ENCODE data around the gene NEK11. TPM values are rescaled to one million over a fixed set of nuclear protein-coding genes. Genes with fewer than 3 reads are reported as not detected.

Gene NEK11
- total RNA-seq, 6 experiments from 2014 or later = 2.5 to 4.0 (median 3.1) TPM

DNA sequence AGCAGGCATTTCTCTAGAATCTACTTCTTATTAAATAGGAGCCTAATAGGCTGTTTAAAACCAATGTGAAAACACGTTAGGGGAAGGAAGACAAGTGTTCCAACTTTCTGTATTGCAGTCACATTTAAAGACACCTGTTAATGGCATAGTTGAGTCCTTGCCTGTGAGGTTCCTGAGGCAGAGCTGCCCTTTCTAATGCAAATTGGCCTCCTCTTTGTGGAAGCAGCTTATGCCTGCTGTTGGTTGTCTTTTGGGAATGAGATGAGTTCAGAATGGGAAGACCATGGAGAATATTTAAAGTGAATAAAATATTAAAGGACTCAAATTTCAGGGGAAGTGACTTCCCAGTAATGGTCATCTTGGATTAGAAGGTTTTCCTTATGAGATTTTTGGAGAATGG lies 51.2 kb downstream of the NEK11 start:
- no peak overlapping the region for H3K27ac Mint-ChIP-seq
- no peaks in the 10 kb centered on the region for H3K36me3 Mint-ChIP-seq (ENCODE audit: low read depth)
- DNase-seq = no peak
- no peaks in the 10 kb centered on the region for H3K9me3 Mint-ChIP-seq
- peaks cover 6% of the 10 kb centered on the region for H3K4me1 Mint-ChIP-seq (ENCODE audit: low read depth)
- TF ChIP-seq, protein P1, sequence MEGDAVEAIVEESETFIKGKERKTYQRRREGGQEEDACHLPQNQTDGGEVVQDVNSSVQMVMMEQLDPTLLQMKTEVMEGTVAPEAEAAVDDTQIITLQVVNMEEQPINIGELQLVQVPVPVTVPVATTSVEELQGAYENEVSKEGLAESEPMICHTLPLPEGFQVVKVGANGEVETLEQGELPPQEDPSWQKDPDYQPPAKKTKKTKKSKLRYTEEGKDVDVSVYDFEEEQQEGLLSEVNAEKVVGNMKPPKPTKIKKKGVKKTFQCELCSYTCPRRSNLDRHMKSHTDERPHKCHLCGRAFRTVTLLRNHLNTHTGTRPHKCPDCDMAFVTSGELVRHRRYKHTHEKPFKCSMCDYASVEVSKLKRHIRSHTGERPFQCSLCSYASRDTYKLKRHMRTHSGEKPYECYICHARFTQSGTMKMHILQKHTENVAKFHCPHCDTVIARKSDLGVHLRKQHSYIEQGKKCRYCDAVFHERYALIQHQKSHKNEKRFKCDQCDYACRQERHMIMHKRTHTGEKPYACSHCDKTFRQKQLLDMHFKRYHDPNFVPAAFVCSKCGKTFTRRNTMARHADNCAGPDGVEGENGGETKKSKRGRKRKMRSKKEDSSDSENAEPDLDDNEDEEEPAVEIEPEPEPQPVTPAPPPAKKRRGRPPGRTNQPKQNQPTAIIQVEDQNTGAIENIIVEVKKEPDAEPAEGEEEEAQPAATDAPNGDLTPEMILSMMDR (IDR thresholded peaks at IDR 0.05) = no peak
- H3K4me3 Mint-ChIP-seq = no peak overlapping the region
- no peaks in the 10 kb centered on the region for H3K27me3 Mint-ChIP-seq (ENCODE audit: insufficient read depth)

DNA sequence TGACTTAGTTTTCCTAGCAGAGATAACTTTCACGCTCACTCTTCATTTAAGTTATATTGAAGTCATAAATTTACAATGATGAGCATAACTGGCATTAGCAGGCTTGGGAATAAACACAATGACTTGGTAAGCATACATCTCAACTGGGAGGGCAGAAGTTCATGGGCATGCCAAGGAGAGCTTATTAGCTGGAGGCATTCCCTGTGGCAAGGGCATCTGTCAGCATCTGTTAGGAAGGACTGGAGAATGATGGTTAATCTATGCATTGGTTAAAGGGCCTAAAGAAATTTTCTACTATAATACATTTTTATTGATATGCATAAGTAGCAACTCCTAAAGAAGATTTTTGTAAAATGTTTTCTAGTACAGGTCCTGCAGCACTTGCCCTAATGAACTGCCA lies 52.4 kb downstream of the NEK11 start:
- no peak overlapping the region for H3K4me3 Mint-ChIP-seq
- H3K9me3 Mint-ChIP-seq = no peaks in the 10 kb centered on the region
- H3K36me3 Mint-ChIP-seq (ENCODE audit: low read depth) = no peaks in the 10 kb centered on the region
- H3K27ac Mint-ChIP-seq = no peak overlapping the region
- no peaks in the 10 kb centered on the region for H3K4me1 Mint-ChIP-seq (ENCODE audit: low read depth)
- no peaks in the 10 kb centered on the region for H3K27me3 Mint-ChIP-seq (ENCODE audit: insufficient read depth)
- DNase-seq = no peak
- TF ChIP-seq, protein P1 (IDR thresholded peaks at IDR 0.05) = no peak

DNA sequence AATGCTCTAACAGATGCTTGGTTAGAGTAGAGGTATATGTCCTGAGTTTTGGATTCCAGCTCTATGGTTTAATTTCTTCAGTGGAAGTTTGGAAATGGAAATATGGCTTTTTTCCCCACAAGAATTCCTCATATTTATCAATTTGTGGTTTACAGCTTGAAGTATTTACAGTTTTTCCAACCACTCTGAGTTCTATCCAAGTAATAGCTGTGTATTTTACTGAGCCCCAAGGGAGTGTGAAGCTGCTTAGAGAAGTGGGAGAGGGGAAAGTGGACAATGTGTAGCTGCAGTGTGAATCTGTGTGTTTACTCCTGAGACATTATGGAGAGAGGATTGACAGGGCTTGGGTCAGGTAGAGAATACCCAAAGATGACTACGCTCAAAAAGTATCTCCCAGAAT lies 54.5 kb downstream of the NEK11 start:
- TF ChIP-seq, protein P1 (IDR thresholded peaks at IDR 0.05) = no peak
- Mint-ChIP-seq H3K36me3 (ENCODE audit: low read depth) (no peaks in the 10 kb centered on the region; the same call in 1 of the 2 replicates), H3K27ac (no peak overlapping the region), H3K9me3 (no peaks in the 10 kb centered on the region), H3K4me1 (ENCODE audit: low read depth) (no peaks in the 10 kb centered on the region), H3K4me3 (no peak overlapping the region), H3K27me3 (ENCODE audit: insufficient read depth) (no peaks in the 10 kb centered on the region)
- no peak for DNase-seq

DNA sequence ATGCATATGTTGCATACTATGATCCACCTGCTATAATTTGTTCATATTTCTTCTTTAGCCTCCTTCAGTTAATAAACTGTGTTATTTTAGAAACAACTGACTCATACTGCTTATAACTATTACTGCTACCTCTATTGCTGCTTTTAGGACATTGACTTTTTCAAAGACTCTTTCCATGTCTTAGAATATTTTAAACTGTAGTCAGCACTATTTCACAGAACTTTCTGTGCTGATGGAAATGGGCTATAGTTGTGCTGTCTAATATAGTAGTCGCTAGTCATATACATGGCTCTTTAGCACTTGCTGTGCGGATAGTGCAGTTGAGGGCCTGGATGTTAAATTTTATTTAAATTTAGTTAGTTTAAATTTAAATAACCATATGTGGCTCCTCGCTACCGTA lies 55.6 kb downstream of the NEK11 start:
- DNase-seq = no peak
- Mint-ChIP-seq H3K4me3 (no peak overlapping the region), H3K27me3 (ENCODE audit: insufficient read depth) (no peaks in the 10 kb centered on the region), H3K9me3 (no peaks in the 10 kb centered on the region), H3K36me3 (ENCODE audit: low read depth) (no peaks in the 10 kb centered on the region; the same call in 1 of the 2 replicates), H3K4me1 (ENCODE audit: low read depth) (no peaks in the 10 kb centered on the region), H3K27ac (no peak overlapping the region)
- TF ChIP-seq, protein P1 (IDR thresholded peaks at IDR 0.05) = no peak

DNA sequence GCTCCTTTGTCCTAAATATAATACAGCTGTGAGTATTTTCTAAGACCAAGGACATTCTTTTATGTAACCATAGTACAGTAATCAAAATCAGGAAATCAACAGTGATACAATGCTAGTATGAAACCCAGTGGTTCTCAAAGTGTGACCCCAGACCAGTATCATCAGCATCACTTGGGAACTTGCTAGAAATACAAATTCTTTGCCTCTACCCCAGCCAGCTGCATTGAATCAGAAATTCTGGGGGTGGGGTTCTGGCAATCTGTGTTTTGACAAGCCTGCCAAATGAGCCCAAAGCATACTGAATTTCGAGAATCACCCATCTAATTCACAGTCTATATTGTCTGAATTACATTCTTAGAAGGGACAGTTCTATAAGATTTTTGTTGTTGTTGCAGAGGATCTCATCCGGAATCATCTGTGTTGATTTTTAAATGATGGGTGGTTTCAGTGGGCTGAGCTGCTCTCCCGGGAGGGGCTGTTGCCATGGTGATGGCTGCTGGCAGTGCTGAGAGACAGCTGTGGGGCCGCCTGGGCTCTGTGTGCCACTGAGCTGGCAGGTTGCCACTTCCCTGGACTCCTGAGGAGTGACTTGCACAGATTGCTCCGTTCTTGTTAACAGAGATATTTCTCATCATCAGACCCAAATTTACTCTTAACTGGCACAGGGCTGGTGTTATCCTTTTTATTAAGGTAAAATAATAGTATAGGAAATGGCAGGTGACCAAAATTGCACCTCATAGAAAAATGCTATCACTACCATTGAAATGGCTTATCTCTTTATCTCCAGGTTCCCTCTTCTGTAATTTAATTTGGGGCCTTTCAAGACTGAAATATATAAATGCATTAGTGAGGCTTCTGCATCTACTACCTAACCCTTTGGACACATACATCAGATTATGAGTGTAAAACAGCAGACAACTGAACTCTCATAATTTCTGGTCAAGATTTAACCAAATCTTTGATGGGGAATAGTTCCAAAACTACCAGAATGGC lies 56.5 kb downstream of the NEK11 start:
- no peak overlapping the region for H3K4me3 Mint-ChIP-seq
- DNase-seq = no peak
- H3K36me3 Mint-ChIP-seq (ENCODE audit: low read depth) = no peaks in the 10 kb centered on the region; the same call in 1 of the 2 replicates
- H3K4me1 Mint-ChIP-seq (ENCODE audit: low read depth) = no peaks in the 10 kb centered on the region
- no peaks in the 10 kb centered on the region for H3K27me3 Mint-ChIP-seq (ENCODE audit: insufficient read depth)
- no peaks in the 10 kb centered on the region for H3K9me3 Mint-ChIP-seq
- no peak overlapping the region for H3K27ac Mint-ChIP-seq
- TF ChIP-seq, protein P1 (IDR thresholded peaks at IDR 0.05) = no peak

All from HFFc6 (cell line).